ENCODE data around the gene ATRNL1. TPM values are rescaled to one million over a fixed set of nuclear protein-coding genes. Genes with fewer than 3 reads are reported as not detected.

Gene ATRNL1
- polyA plus RNA-seq, 1 donor from 2014 or later: 47.8 TPM

GRCh38 chr10:115937768-115938056, 844.5 kb downstream of the ATRNL1 start:
- Histone ChIP-seq H3K9me3 (ENCODE audit: low read length) (no peaks in the 10 kb centered on the region), H2AFZ (ENCODE audit: low read depth, low read length) (no peak overlapping the region), H3K9me2 (ENCODE audit: insufficient read depth, low read length) (no peaks in the 10 kb centered on the region), H3K27ac (ENCODE audit: low read length) (no peak overlapping the region), H3K79me2 (replicated peaks; ENCODE audit: insufficient read depth, low read length) (no peaks in the 10 kb centered on the region), H3K4me2 (ENCODE audit: low read length) (no peak overlapping the region), H3K9ac (ENCODE audit: low read length) (no peak overlapping the region), H3K4me3 (ENCODE audit: low read length) (no peak overlapping the region), H3F3A (ENCODE audit: insufficient read depth, low read length, poor library complexity, severe bottlenecking) (no peaks in the 10 kb centered on the region), H4K20me1 (ENCODE audit: insufficient read depth) (no peaks in the 10 kb centered on the region), H3K27me3 (ENCODE audit: insufficient read depth, low read depth, low read length) (no peaks in the 10 kb centered on the region), H3K36me3 (ENCODE audit: insufficient read depth, low read length) (no peaks in the 10 kb centered on the region)
- TF ChIP-seq, protein P1, sequence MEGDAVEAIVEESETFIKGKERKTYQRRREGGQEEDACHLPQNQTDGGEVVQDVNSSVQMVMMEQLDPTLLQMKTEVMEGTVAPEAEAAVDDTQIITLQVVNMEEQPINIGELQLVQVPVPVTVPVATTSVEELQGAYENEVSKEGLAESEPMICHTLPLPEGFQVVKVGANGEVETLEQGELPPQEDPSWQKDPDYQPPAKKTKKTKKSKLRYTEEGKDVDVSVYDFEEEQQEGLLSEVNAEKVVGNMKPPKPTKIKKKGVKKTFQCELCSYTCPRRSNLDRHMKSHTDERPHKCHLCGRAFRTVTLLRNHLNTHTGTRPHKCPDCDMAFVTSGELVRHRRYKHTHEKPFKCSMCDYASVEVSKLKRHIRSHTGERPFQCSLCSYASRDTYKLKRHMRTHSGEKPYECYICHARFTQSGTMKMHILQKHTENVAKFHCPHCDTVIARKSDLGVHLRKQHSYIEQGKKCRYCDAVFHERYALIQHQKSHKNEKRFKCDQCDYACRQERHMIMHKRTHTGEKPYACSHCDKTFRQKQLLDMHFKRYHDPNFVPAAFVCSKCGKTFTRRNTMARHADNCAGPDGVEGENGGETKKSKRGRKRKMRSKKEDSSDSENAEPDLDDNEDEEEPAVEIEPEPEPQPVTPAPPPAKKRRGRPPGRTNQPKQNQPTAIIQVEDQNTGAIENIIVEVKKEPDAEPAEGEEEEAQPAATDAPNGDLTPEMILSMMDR (IDR thresholded peaks at IDR 0.05; ENCODE audit: poor library complexity, severe bottlenecking): no peak
- no peak for TF ChIP-seq RAD21 (conservative IDR thresholded peaks at IDR 0.05)
- no peak for TF ChIP-seq POLR2AphosphoS5 (IDR thresholded peaks at IDR 0.05)
- no peak for TF ChIP-seq MXI1 (conservative IDR thresholded peaks at IDR 0.05; ENCODE audit: poor library complexity, severe bottlenecking)
- no peak for TF ChIP-seq EP300 (conservative IDR thresholded peaks at IDR 0.05; ENCODE audit: poor library complexity, severe bottlenecking)
- no peak for TF ChIP-seq SMC3 (conservative IDR thresholded peaks at IDR 0.05; ENCODE audit: poor library complexity)
- no peak for TF ChIP-seq EZH2 (IDR thresholded peaks at IDR 0.05; ENCODE audit: borderline replicate concordance, insufficient read depth, low read length, poor library complexity, severe bottlenecking)
- TF ChIP-seq TAF1 (IDR thresholded peaks at IDR 0.05; ENCODE audit: low read depth): no peak
- TF ChIP-seq, protein P2, sequence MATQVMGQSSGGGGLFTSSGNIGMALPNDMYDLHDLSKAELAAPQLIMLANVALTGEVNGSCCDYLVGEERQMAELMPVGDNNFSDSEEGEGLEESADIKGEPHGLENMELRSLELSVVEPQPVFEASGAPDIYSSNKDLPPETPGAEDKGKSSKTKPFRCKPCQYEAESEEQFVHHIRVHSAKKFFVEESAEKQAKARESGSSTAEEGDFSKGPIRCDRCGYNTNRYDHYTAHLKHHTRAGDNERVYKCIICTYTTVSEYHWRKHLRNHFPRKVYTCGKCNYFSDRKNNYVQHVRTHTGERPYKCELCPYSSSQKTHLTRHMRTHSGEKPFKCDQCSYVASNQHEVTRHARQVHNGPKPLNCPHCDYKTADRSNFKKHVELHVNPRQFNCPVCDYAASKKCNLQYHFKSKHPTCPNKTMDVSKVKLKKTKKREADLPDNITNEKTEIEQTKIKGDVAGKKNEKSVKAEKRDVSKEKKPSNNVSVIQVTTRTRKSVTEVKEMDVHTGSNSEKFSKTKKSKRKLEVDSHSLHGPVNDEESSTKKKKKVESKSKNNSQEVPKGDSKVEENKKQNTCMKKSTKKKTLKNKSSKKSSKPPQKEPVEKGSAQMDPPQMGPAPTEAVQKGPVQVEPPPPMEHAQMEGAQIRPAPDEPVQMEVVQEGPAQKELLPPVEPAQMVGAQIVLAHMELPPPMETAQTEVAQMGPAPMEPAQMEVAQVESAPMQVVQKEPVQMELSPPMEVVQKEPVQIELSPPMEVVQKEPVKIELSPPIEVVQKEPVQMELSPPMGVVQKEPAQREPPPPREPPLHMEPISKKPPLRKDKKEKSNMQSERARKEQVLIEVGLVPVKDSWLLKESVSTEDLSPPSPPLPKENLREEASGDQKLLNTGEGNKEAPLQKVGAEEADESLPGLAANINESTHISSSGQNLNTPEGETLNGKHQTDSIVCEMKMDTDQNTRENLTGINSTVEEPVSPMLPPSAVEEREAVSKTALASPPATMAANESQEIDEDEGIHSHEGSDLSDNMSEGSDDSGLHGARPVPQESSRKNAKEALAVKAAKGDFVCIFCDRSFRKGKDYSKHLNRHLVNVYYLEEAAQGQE (IDR thresholded peaks at IDR 0.05; ENCODE audit: borderline replicate concordance): no peak

DNA sequence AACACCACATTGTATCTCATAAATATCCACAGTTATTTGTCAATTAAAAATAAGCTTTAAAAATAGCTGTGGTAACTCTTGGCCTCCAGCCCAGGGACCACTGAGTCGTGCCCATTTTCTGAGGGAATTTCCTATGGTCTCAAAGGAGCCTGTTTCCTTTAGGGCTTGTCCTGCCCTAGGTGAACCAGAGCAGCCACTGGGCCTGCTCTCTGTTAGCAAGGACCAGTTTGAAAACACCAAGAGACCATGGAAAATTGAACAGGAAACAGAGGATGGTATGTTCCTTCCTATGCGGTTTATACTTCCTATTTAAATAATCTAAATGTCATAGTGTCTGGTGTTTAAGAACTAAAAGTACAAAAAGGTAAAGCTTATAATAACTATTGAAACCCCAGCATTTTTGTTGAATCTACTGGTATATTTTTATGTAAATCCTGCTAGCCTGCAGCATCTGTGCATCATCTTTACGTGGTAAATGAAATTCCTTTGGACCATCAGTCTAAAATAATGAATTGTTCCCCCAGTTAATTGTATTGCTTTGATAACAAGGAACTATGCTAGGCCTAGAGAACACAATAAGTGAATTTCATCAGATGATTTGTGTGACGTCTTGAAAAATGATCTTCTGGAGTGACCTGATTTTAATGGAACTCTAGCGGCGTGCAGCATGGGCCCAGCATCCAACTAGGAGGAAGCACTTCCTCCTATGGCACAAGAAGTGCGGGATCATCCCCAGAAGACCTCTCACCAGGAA, 846.1 kb downstream of the ATRNL1 start:
- Histone ChIP-seq H3K9me2 (ENCODE audit: insufficient read depth, low read length) (no peaks in the 10 kb centered on the region), H3K4me2 (ENCODE audit: low read length) (no peak overlapping the region), H3K27ac (ENCODE audit: low read length) (no peak overlapping the region), H3K27me3 (ENCODE audit: insufficient read depth, low read depth, low read length) (no peaks in the 10 kb centered on the region), H2AFZ (ENCODE audit: low read depth, low read length) (no peak overlapping the region), H3K9me3 (ENCODE audit: low read length) (no peaks in the 10 kb centered on the region), H3K36me3 (ENCODE audit: insufficient read depth, low read length) (no peaks in the 10 kb centered on the region), H3K79me2 (replicated peaks; ENCODE audit: insufficient read depth, low read length) (no peaks in the 10 kb centered on the region), H4K20me1 (ENCODE audit: insufficient read depth) (no peaks in the 10 kb centered on the region), H3F3A (ENCODE audit: insufficient read depth, low read length, poor library complexity, severe bottlenecking) (no peaks in the 10 kb centered on the region), H3K9ac (ENCODE audit: low read length) (no peak overlapping the region), H3K4me3 (ENCODE audit: low read length) (no peak overlapping the region)
- TF ChIP-seq MXI1 (conservative IDR thresholded peaks at IDR 0.05; ENCODE audit: poor library complexity, severe bottlenecking) (no peak), EZH2 (IDR thresholded peaks at IDR 0.05; ENCODE audit: borderline replicate concordance, insufficient read depth, low read length, poor library complexity, severe bottlenecking) (no peak), EP300 (conservative IDR thresholded peaks at IDR 0.05; ENCODE audit: poor library complexity, severe bottlenecking) (no peak)
- TF ChIP-seq, protein P1 (IDR thresholded peaks at IDR 0.05; ENCODE audit: poor library complexity, severe bottlenecking): no peak
